ENCODE results near the gene LIFR. TPM values are rescaled to one million over a fixed set of nuclear protein-coding genes. Genes with fewer than 3 reads are reported as not detected.

The LIFR gene
- total RNA-seq, 1 experiment from 2014 or later, result 7.8 TPM

GRCh38 chr5:38532165-38532669, 24.2 kb downstream of the LIFR start:
- Histone ChIP-seq H3K9me3 (ENCODE audit: control insufficient read depth, low read depth, low read length) (no peaks in the 10 kb centered on the region), H2BK12ac (ENCODE audit: insufficient read length, low read depth, low read length) (no peak overlapping the region), H2BK20ac (ENCODE audit: low read depth, low read length, poor library complexity, severe bottlenecking) (no peak overlapping the region), H3K4ac (ENCODE audit: low read depth, low read length) (no peak overlapping the region), H3T11ph (ENCODE audit: low read length) (no peak overlapping the region), H2AK5ac (ENCODE audit: insufficient read length, low read length) (no peak overlapping the region), H3K4me1 (ENCODE audit: insufficient read depth, low read length) (peaks cover 7% of the 10 kb centered on the region), H4K20me1 (ENCODE audit: control insufficient read depth, insufficient read depth, insufficient read length) (no peaks in the 10 kb centered on the region), H4K8ac (replicated peaks; ENCODE audit: insufficient read length, low read depth, low read length) (no peak overlapping the region), H2AFZ (ENCODE audit: low read length) (no peak overlapping the region), H3K23me2 (ENCODE audit: insufficient read length, low read depth, low read length, poor library complexity, severe bottlenecking) (no peaks in the 10 kb centered on the region), H3K27ac (ENCODE audit: insufficient read length, low read depth, low read length) (no peak overlapping the region), H3K56ac (ENCODE audit: insufficient read length, low read depth, low read length) (no peak overlapping the region), H2BK5ac (ENCODE audit: insufficient read length, low read length) (no peak overlapping the region), H3K18ac (ENCODE audit: insufficient read length, low read depth, low read length) (no peak overlapping the region), H2BK120ac (ENCODE audit: low read depth, low read length, poor library complexity, severe bottlenecking) (no peak overlapping the region), H3K79me1 (ENCODE audit: insufficient read depth, low read depth, low read length, poor library complexity, severe bottlenecking) (no peaks in the 10 kb centered on the region), H4K5ac (ENCODE audit: insufficient read length, low read depth, low read length) (no peak overlapping the region), H3K23ac (ENCODE audit: insufficient read length, low read depth, low read length) (no peak overlapping the region), H3K9ac (ENCODE audit: extremely low read depth, insufficient read length, low read length) (no peak overlapping the region), H3K27me3 (ENCODE audit: insufficient read depth, low read length) (no peaks in the 10 kb centered on the region), H4K91ac (ENCODE audit: insufficient read length, low read depth, low read length) (no peak overlapping the region), H3K14ac (ENCODE audit: insufficient read depth, low read length) (no peak overlapping the region), H3K79me2 (ENCODE audit: insufficient read depth, low read length) (peaks cover 3% of the 10 kb centered on the region; the same call in 1 of the 2 replicates), H3K4me2 (ENCODE audit: insufficient read depth, insufficient read length, low read length) (peak overlapping the region; percentile 18), H2BK15ac (ENCODE audit: low read depth, low read length) (no peak overlapping the region)
- no CpG with 5 or more reads among the region's 9 CpGs for WGBS (ENCODE audit: extremely low coverage, insufficient read length, low lambda C conversion rate)
- Mint-ChIP-seq H3K27me3 (ENCODE audit: low read depth) (no peaks in the 10 kb centered on the region), H3K9me3 (peaks cover 9% of the 10 kb centered on the region in 2 experiments; a peak in 4 of 5 replicates), H3K4me3 (peak overlapping the region in 1 of 2 experiments; percentile 47; a peak in 2 of 5 replicates), H3K36me3 (ENCODE audit: insufficient read depth in 1 of 3, low read depth in 3 of 3) (peaks cover 0 to 11% (median 10%) of the 10 kb centered on the region in 3 experiments; a peak in 5 of 7 replicates), H3K27ac (peak overlapping the region in 2 of 3 experiments; percentile 90 to 93; a peak in 5 of 7 replicates), H3K4me1 (peaks cover 30 to 35% of the 10 kb centered on the region in 2 experiments)
- DNase-seq, result peak; percentile 37
- TF ChIP-seq CTCF (conservative IDR thresholded peaks at IDR 0.05), result no peak

Data from H9 (cell line).